ENCODE measurements around the gene ATAD3A.

ATAD3A gene

GRCh38 chr1:1534401-1535154 lies 22.6 kb downstream of the ATAD3A start:
- H3K4me3 ChIP-seq (ENCODE audit: low read depth, low read length): no peak overlapping the region
- no peak for TF ChIP-seq CTCF (IDR thresholded peaks at IDR 0.05; ENCODE audit: low read depth, low read length, missing control alignments)
- in situ Hi-C loops (cut with HindIII; ENCODE audit: low sequenced_read_pairs): no loop called here
- no peak for DNase-seq (ENCODE audit: low read depth)

GRCh38 chr1:1535201-1536018 lies 23.4 kb downstream of the ATAD3A start:
- no peak for TF ChIP-seq CTCF (IDR thresholded peaks at IDR 0.05; ENCODE audit: low read depth, low read length, missing control alignments)
- DNase-seq (ENCODE audit: low read depth): no peak
- H3K4me3 ChIP-seq (ENCODE audit: low read depth, low read length): no peak overlapping the region
- in situ Hi-C loops (cut with HindIII; ENCODE audit: low sequenced_read_pairs): no loop called here

GRCh38 chr1:1536019-1536937 lies 24.3 kb downstream of the ATAD3A start:
- TF ChIP-seq CTCF (IDR thresholded peaks at IDR 0.05; ENCODE audit: low read depth, low read length, missing control alignments): no peak
- in situ Hi-C loops (cut with HindIII; ENCODE audit: low sequenced_read_pairs): no loop called here
- H3K4me3 ChIP-seq (ENCODE audit: low read depth, low read length): no peak overlapping the region
- no peak for DNase-seq (ENCODE audit: low read depth)

- DNase-seq (ENCODE audit: low read depth): no peak
- H3K4me3 ChIP-seq (ENCODE audit: low read depth, low read length): no peak overlapping the region
- no peak for TF ChIP-seq CTCF (IDR thresholded peaks at IDR 0.05; ENCODE audit: low read depth, low read length, missing control alignments)
- in situ Hi-C loops (cut with HindIII; ENCODE audit: low sequenced_read_pairs): no loop called here
Measured at GRCh38 chr1:1536938-1537546, 25.1 kb downstream of the ATAD3A start.

- no peak overlapping the region for H3K4me3 ChIP-seq (ENCODE audit: low read depth, low read length)
- DNase-seq (ENCODE audit: low read depth): no peak
- TF ChIP-seq CTCF (IDR thresholded peaks at IDR 0.05; ENCODE audit: low read depth, low read length, missing control alignments): no peak
- in situ Hi-C loops (cut with HindIII; ENCODE audit: low sequenced_read_pairs): no loop called here
Measured at GRCh38 chr1:1537626-1538250, 25.8 kb downstream of the ATAD3A start.
